Measurements from ENCODE around the gene PSMD14. TPM values are rescaled to one million over a fixed set of nuclear protein-coding genes. Genes with fewer than 3 reads are reported as not detected.

Gene PSMD14
- total RNA-seq, 1 experiment from 2014 or later = 147 TPM

GRCh38 chr2:161418715-161419637 is 110.8 kb downstream of the PSMD14 start:
- DNase-seq (ENCODE audit: low read depth) = peak; percentile 21

GRCh38 chr2:161419638-161420190 is 111.5 kb downstream of the PSMD14 start:
- no peak for DNase-seq (ENCODE audit: low read depth)

- no peak for DNase-seq (ENCODE audit: low read depth)
These were observed 112.3 kb downstream of the PSMD14 start for GRCh38 chr2:161420406-161421074.

GRCh38 chr2:161421686-161422085 is 113.5 kb downstream of the PSMD14 start:
- DNase-seq (ENCODE audit: low read depth) = no peak

GRCh38 chr2:161422816-161423403 is 114.7 kb downstream of the PSMD14 start:
- no peak for DNase-seq (ENCODE audit: low read depth)

- DNase-seq (ENCODE audit: low read depth) = no peak
These were observed 115.5 kb downstream of the PSMD14 start for GRCh38 chr2:161423421-161424393.

- no peak for DNase-seq (ENCODE audit: low read depth)
These were observed 116.2 kb downstream of the PSMD14 start for GRCh38 chr2:161424394-161424769.

GRCh38 chr2:161424891-161425727 is 116.9 kb downstream of the PSMD14 start:
- DNase-seq (ENCODE audit: low read depth) = no peak

- no peak for DNase-seq (ENCODE audit: low read depth)
These were observed 117.7 kb downstream of the PSMD14 start for GRCh38 chr2:161425728-161426454.

- no peak for DNase-seq (ENCODE audit: low read depth)
These were observed 118.3 kb downstream of the PSMD14 start for GRCh38 chr2:161426455-161426921.

- no peak for DNase-seq (ENCODE audit: low read depth)
These were observed 118.9 kb downstream of the PSMD14 start for GRCh38 chr2:161426922-161427663.

- DNase-seq (ENCODE audit: low read depth) = no peak
These were observed 119.7 kb downstream of the PSMD14 start for GRCh38 chr2:161427664-161428587.

- DNase-seq (ENCODE audit: low read depth) = no peak
These were observed 122.2 kb downstream of the PSMD14 start for GRCh38 chr2:161430386-161430785.

GRCh38 chr2:161432107-161432506 is 123.9 kb downstream of the PSMD14 start:
- DNase-seq (ENCODE audit: low read depth) = no peak

GRCh38 chr2:161434118-161434517 is 125.9 kb downstream of the PSMD14 start:
- no peak for DNase-seq (ENCODE audit: low read depth)

- DNase-seq (ENCODE audit: low read depth) = peak; percentile 79
These were observed 128.2 kb downstream of the PSMD14 start for GRCh38 chr2:161436411-161436810.

- DNase-seq (ENCODE audit: low read depth) = no peak
These were observed 130.4 kb downstream of the PSMD14 start for GRCh38 chr2:161438598-161438997.
